Tibial nerve (tissue), 4 donors: ENCODE results near the gene NCS1. TPM values are rescaled to one million over a fixed set of nuclear protein-coding genes. Genes with fewer than 3 reads are reported as not detected.

Experiments used
- DNase-seq, 2 donors: peaks; one replicate each; pipeline ENCODE4 v3.0.0-alpha.2; 2019; ENCODE audit warnings: low spot score in 2 of 2
- H3K27ac ChIP-seq, 4 donors: fragments of 200-600 bp; sonication (generic) in 3 of 4; one replicate each; pipeline ENCODE4 v1.5.1; 2017 to 2019; ENCODE audit warnings: mild to moderate bottlenecking in 1 of 4
- H3K27me3 ChIP-seq, 2 donors: fragments of 200-600 bp; sonication (generic) in 1 of 2; one replicate each; pipeline versions ENCODE4 v1.5.1 to v1.6.0; 2017 to 2019
- H3K36me3 ChIP-seq, 3 donors: fragments of 200-600 bp; sonication (generic); one replicate each; pipeline ENCODE4 v1.5.1; 2018 to 2019
- H3K4me1 ChIP-seq, 4 donors: fragments of 200-600 bp; sonication (generic) in 3 of 4; one replicate each; pipeline ENCODE4 v1.5.1; 2017 to 2019
- H3K4me3 ChIP-seq, 4 donors: fragments of 200-600 bp; sonication (generic) in 3 of 4; one replicate each; pipeline ENCODE4 v1.5.1; 2017 to 2019; ENCODE audit warnings: mild to moderate bottlenecking in 1 of 4, moderate library complexity in 1 of 4
- H3K9me3 ChIP-seq, 4 donors: fragments of 200-600 bp; sonication (generic) in 3 of 4; one replicate each; pipeline ENCODE4 v1.5.1; 2017 to 2019
- EP300 ChIP-seq, 2 donors: sonication (generic); formaldehyde crosslinking; IDR thresholded peaks; one replicate each; pipeline ENCODE4 v1.6.1; 2017; ENCODE audit warnings: antibody characterized with exemption in 2 of 2, mild to moderate bottlenecking in 1 of 2
- POLR2A ChIP-seq, 2 donors: fragments of 450-650 bp; IDR thresholded peaks; one replicate each; pipeline ENCODE4 v1.6.1; 2017; ENCODE audit warnings: antibody characterized with exemption in 2 of 2, mild to moderate bottlenecking in 2 of 2, moderate library complexity in 2 of 2
- WGBS, 2 donors: methylation state at CpG; one replicate each; pipeline ENCODE4 v1.1.5; 2018; 5-methylcytosine and 5-hydroxymethylcytosine counted together
- total RNA-seq, 4 donors: library from RNA; depleted of rRNA; stranded (reverse); fragments of >200 nt; gene quantifications; one replicate each; pipeline ENCODE4 v1.1.0, GENCODE V29; 2016
- TF ChIP-seq, protein P1 (sequence below), 5 experiments: fragments of 200-600 bp in 3 of 5; fragments of 450-650 bp in 2 of 5; sonication (generic) in 3 of 5; IDR thresholded peaks; one replicate each; pipeline ENCODE4 v1.5.1; 2016 to 2019; ENCODE audit warnings: antibody characterized with exemption in 5 of 5, mild to moderate bottlenecking in 3 of 5, moderate library complexity in 2 of 5

Gene NCS1
- total RNA-seq, 4 donors from 2014 or later = 5.7 to 10.7 (median 9.7) TPM

DNA sequence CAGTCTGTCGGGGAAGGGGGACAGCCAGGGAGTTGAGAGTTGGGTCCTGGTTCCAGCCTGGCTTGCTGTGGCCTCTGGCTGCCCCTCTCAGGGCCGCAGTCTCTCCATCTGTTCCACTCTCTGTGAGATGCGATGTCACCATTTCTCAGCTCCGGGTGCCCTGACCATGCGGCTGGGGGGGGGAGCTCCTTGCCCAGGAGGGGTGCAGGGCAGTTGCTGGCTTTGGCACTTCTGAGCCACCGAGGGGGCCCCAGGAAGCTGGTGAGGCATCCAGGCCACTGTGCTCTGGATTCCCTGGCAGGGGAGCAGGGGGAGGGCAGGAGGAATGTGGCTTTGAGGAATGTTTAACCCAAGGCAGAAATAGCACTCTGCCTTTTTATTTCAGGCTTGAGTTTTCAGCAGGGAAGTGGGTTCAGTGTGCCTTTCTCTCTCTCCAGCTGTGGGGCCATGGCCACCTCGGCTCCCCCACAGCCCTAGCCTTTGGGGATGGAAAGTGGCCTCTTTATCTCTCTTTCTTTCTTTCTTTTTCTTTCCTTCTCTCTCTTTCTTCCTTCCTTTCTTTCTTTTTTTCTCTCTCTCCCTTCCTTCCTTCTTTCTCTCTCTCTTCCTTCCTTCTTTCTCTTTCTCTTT lies 11.0 kb downstream of the NCS1 start:
- TF ChIP-seq POLR2A (IDR thresholded peaks at IDR 0.05) = no peak
- TF ChIP-seq EP300 (IDR thresholded peaks at IDR 0.05) = no peak
- TF ChIP-seq, protein P1, sequence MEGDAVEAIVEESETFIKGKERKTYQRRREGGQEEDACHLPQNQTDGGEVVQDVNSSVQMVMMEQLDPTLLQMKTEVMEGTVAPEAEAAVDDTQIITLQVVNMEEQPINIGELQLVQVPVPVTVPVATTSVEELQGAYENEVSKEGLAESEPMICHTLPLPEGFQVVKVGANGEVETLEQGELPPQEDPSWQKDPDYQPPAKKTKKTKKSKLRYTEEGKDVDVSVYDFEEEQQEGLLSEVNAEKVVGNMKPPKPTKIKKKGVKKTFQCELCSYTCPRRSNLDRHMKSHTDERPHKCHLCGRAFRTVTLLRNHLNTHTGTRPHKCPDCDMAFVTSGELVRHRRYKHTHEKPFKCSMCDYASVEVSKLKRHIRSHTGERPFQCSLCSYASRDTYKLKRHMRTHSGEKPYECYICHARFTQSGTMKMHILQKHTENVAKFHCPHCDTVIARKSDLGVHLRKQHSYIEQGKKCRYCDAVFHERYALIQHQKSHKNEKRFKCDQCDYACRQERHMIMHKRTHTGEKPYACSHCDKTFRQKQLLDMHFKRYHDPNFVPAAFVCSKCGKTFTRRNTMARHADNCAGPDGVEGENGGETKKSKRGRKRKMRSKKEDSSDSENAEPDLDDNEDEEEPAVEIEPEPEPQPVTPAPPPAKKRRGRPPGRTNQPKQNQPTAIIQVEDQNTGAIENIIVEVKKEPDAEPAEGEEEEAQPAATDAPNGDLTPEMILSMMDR (IDR thresholded peaks at IDR 0.05) = no peak
- H3K9me3 ChIP-seq = no peaks in the 10 kb centered on the region
- H3K27ac ChIP-seq = peak overlapping the region in 2 of 4 donors; percentile 16 to 75
- no peaks in the 10 kb centered on the region for H3K27me3 ChIP-seq
- no peaks in the 10 kb centered on the region for H3K36me3 ChIP-seq
- no peak for DNase-seq
- no peak overlapping the region for H3K4me3 ChIP-seq
- 11 to 14% methylated on average over 7 of the region's 7 CpGs for WGBS, 2 donors
- peaks cover 0 to 42% (median 5%) of the 10 kb centered on the region in 4 donors for H3K4me1 ChIP-seq

DNA sequence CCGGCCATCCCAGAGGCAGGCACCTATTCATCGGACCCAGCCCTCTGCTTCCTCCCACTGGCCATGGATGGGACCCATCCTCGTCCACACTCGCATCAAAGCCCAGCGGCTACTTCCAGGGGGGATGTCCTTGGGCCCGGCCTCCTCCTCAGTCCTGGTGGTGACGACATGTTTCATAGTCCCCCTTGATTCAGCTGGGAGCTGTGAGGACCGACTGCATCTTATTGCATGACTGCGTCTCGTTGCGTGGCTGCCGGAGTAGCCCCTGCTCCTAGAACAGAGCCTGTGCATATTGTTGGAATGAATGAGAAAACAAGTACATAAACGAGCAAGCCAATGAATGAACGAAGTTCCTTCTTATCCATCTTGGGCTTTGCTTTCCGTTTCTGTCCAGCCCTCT lies 12.8 kb downstream of the NCS1 start:
- TF ChIP-seq POLR2A (IDR thresholded peaks at IDR 0.05) (no peak), EP300 (IDR thresholded peaks at IDR 0.05) (no peak)
- no peak for DNase-seq
- 75 to 77% methylated on average over 14 to 15 of the region's 15 CpGs for WGBS, 2 donors
- Histone ChIP-seq H3K27ac (peak overlapping the region in 3 of 4 donors; percentile 36 to 71 (median 37)), H3K4me1 (peaks cover 0 to 42% (median 5%) of the 10 kb centered on the region in 4 donors), H3K4me3 (no peak overlapping the region), H3K27me3 (no peaks in the 10 kb centered on the region), H3K9me3 (no peaks in the 10 kb centered on the region), H3K36me3 (no peaks in the 10 kb centered on the region)

DNA sequence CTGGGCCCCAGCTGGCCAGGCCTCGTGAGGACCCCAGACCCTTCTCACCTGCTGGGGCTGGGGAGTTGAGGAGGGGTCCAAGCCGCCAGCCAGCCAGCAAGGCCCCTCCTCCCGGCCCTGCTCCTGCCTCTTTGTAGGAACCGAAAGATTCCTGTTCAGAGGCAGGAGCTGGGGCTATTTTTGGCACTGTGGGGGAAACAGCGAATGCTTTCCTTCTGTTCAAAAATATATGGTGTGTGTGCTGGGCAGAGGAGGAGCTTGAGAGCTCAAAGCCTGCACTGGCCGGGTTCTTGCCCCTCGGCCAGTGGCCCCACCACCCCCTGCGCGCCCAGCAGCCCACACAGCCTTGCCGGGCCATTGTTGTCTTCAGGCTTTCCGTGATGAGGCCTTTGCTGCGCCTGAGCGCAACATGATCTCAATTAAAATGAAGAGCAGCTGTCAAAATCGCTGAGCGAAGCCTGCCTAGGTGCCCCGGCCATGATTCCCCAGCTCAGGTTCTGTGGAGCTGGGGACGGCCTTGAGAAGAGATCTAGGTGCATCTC lies 13.4 kb downstream of the NCS1 start:
- 45 to 58% methylated on average over 10 to 17 of the region's 17 CpGs for WGBS, 2 donors
- no peaks in the 10 kb centered on the region for H3K27me3 ChIP-seq
- H3K36me3 ChIP-seq = no peaks in the 10 kb centered on the region
- H3K4me3 ChIP-seq = no peak overlapping the region
- no peaks in the 10 kb centered on the region for H3K9me3 ChIP-seq
- DNase-seq = no peak
- no peak for TF ChIP-seq POLR2A (IDR thresholded peaks at IDR 0.05)
- TF ChIP-seq, protein P1 (IDR thresholded peaks at IDR 0.05) = no peak
- TF ChIP-seq EP300 (IDR thresholded peaks at IDR 0.05) = no peak
- peaks cover 0 to 42% (median 5%) of the 10 kb centered on the region in 4 donors for H3K4me1 ChIP-seq
- H3K27ac ChIP-seq = peak overlapping the region in 3 of 4 donors; percentile 36 to 71 (median 37)

DNA sequence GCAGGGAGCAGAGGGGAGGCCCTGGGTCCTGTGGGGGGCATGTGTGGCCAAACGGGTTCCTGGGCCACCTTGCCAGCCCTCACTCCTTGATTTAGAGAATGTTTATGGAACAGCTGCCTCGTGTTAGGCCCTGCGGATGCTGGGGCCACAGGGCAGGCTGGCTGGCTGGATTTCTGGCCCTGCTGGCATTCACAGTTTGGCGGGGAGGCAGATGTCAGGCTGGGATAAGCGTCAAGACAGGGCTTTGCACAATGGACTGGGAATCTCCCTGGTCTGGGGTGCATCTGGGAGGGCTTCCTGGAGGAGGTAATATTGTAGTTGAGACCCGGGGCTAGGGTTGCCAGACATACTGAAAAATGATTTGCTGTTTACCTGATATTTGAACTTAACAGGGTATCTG lies 13.8 kb downstream of the NCS1 start:
- DNase-seq = no peak
- no peaks in the 10 kb centered on the region for H3K27me3 ChIP-seq
- no peak overlapping the region for H3K4me3 ChIP-seq
- no peaks in the 10 kb centered on the region for H3K9me3 ChIP-seq
- peaks cover 0 to 42% (median 5%) of the 10 kb centered on the region in 4 donors for H3K4me1 ChIP-seq
- 58% methylated on average over 5 to 6 of the region's 6 CpGs for WGBS, 2 donors
- TF ChIP-seq POLR2A (IDR thresholded peaks at IDR 0.05) = no peak
- TF ChIP-seq EP300 (IDR thresholded peaks at IDR 0.05) = no peak
- TF ChIP-seq, protein P1 (IDR thresholded peaks at IDR 0.05) = no peak
- peak overlapping the region in 2 of 4 donors; percentile 37 to 71 for H3K27ac ChIP-seq
- no peaks in the 10 kb centered on the region for H3K36me3 ChIP-seq

DNA sequence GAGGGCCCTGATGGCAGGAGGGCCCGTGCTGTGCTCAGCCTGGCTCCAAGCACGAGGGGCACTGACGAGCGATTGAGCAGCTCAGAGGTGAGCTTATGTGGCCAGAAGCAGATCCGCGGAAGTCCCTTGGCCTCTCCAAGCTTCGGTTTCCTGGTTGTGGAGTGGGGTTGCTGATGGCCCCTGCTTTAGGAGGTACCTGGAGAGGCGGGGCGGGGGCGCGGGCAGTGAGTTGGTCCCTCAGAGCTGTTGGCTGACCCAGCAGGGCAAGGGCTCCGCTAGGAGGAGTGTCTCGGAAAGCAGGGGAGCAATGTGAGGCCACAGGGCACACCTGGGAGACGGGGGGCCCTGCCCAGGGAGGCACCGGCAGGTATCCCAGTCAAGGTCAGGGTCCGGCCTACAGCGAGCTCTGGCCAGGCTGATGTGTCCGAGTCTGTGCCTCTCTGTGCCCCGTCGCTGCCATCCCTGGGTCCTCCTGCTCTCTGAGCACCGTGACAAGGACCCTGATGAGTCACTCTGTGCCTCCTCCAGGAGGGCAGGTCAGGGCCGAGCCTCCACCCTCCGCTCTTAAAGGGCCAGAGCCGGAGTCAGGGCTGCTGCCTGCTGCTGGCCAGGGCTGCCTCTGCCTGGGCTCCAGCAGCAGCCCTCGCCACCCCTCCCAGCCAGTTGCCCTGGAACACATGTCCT lies 14.8 kb downstream of the NCS1 start:
- H3K4me1 ChIP-seq = peaks cover 0 to 42% (median 5%) of the 10 kb centered on the region in 4 donors

More for the DNA sequence above, 14.8 kb downstream of the NCS1 start:
- peak overlapping the region in 3 of 4 donors; percentile 42 to 71 (median 43) for H3K27ac ChIP-seq
- TF ChIP-seq EP300 (IDR thresholded peaks at IDR 0.05) (no peak), POLR2A (IDR thresholded peaks at IDR 0.05) (no peak)
- TF ChIP-seq, protein P1 (IDR thresholded peaks at IDR 0.05) = no peak
- 80 to 85% methylated on average over 15 to 21 of the region's 25 CpGs for WGBS, 2 donors
- H3K4me3 ChIP-seq = peak overlapping the region in 1 of 4 donors; percentile 12
- no peak for DNase-seq
- H3K27me3 ChIP-seq = no peaks in the 10 kb centered on the region
- no peaks in the 10 kb centered on the region for H3K9me3 ChIP-seq
- no peaks in the 10 kb centered on the region for H3K36me3 ChIP-seq
